HG02678 (cell line): Measurements from ENCODE around the gene CAD.
"Not testable (repeated sequence)": the region's sequence is repeated elsewhere in the genome, so short reads cannot be mapped to it uniquely, and the experiment has no call there.

Experiments used
- ATAC-seq: cut with Tn5 transposase; IDR thresholded peaks from one replicate; pipeline ENCODE4 v1.9.1; 2021; ENCODE audit warnings: mild to moderate bottlenecking, moderate library complexity; ENCODE audit not compliant: unreplicated experiment

The CAD gene

GRCh38 chr2:27217173-27218121 lies at the start of gene CAD:
Gene CAD (plus strand): TSS chr2:27217369. CDS start chr2:27217552, 183 bp downstream.
- ATAC-seq = peak; percentile 87

GRCh38 chr2:27170581-27171337 lies 46.4 kb upstream of the CAD start:
- ATAC-seq = no peak

- ATAC-seq = no peak
Observed at GRCh38 chr2:27171351-27171848, 45.8 kb upstream of the CAD start.

- no peak for ATAC-seq
Observed at GRCh38 chr2:27174638-27175037, 42.5 kb upstream of the CAD start.

GRCh38 chr2:27175330-27175729 lies 41.8 kb upstream of the CAD start:
- no peak for ATAC-seq

- ATAC-seq = not testable (repeated sequence)
Observed at GRCh38 chr2:27175781-27176180, 41.4 kb upstream of the CAD start.

- ATAC-seq = no peak
Observed at GRCh38 chr2:27177441-27178351, 39.5 kb upstream of the CAD start.

GRCh38 chr2:27178469-27178868 lies 38.7 kb upstream of the CAD start:
- no peak for ATAC-seq

GRCh38 chr2:27179344-27180000 lies 37.7 kb upstream of the CAD start:
- no peak for ATAC-seq

GRCh38 chr2:27182346-27182745 lies 34.8 kb upstream of the CAD start:
- ATAC-seq = no peak

GRCh38 chr2:27184115-27184514 lies 33.1 kb upstream of the CAD start:
- ATAC-seq = no peak

- ATAC-seq = no peak
Observed at GRCh38 chr2:27185331-27186026, 31.7 kb upstream of the CAD start.

GRCh38 chr2:27186613-27187345 lies 30.4 kb upstream of the CAD start:
- ATAC-seq = no peak

- ATAC-seq = no peak
Observed at GRCh38 chr2:27189989-27190388, 27.2 kb upstream of the CAD start.

GRCh38 chr2:27191070-27191829 lies 25.9 kb upstream of the CAD start:
- ATAC-seq = no peak

GRCh38 chr2:27194538-27195354 lies 22.4 kb upstream of the CAD start:
- ATAC-seq = no peak

- ATAC-seq = not testable (repeated sequence)
Observed at GRCh38 chr2:27195799-27196198, 21.4 kb upstream of the CAD start.
